ENCODE data around the gene PRSS22.

- TF ChIP-seq, protein P1, sequence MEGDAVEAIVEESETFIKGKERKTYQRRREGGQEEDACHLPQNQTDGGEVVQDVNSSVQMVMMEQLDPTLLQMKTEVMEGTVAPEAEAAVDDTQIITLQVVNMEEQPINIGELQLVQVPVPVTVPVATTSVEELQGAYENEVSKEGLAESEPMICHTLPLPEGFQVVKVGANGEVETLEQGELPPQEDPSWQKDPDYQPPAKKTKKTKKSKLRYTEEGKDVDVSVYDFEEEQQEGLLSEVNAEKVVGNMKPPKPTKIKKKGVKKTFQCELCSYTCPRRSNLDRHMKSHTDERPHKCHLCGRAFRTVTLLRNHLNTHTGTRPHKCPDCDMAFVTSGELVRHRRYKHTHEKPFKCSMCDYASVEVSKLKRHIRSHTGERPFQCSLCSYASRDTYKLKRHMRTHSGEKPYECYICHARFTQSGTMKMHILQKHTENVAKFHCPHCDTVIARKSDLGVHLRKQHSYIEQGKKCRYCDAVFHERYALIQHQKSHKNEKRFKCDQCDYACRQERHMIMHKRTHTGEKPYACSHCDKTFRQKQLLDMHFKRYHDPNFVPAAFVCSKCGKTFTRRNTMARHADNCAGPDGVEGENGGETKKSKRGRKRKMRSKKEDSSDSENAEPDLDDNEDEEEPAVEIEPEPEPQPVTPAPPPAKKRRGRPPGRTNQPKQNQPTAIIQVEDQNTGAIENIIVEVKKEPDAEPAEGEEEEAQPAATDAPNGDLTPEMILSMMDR (IDR thresholded peaks at IDR 0.05) = no peak
- TF ChIP-seq POLR2A (IDR thresholded peaks at IDR 0.05) = no peak
Observed at GRCh38 chr16:2822496-2822895, 35.5 kb downstream of the PRSS22 start.

Measured in thyroid gland (tissue), 4 donors.